Adipocyte (in vitro differentiated cells): ENCODE results near the gene ABLIM1.
A peak's percentile ranks its signal among the peaks of the same experiment; 100 is the strongest.

Source experiments
- DNase-seq: peaks from one replicate; pipeline ENCODE4 v3.0.0-alpha.2; 2015; ENCODE audit warnings: low read depth
- H3K27me3 ChIP-seq: replicated peaks from 2 replicates; pipeline ENCODE4 v1.7.0; 2013; ENCODE audit warnings: mild to moderate bottlenecking, low read length, moderate library complexity; ENCODE audit not compliant: control insufficient read depth, insufficient read depth
- H3K36me3 ChIP-seq: 2 replicates; pipeline ENCODE4 v1.7.0; 2013; ENCODE audit warnings: low read length, mild to moderate bottlenecking, moderate library complexity; ENCODE audit not compliant: control insufficient read depth, insufficient read depth, severe bottlenecking
- H3K4me1 ChIP-seq: 2 replicates; pipeline ENCODE4 v1.7.0; 2013; ENCODE audit warnings: mild to moderate bottlenecking, low read length, moderate library complexity; ENCODE audit not compliant: control insufficient read depth, insufficient read depth
- H3K4me3 ChIP-seq: 2 replicates; pipeline ENCODE4 v1.7.0; 2013; ENCODE audit warnings: mild to moderate bottlenecking, low read length, moderate library complexity
- H3K9ac ChIP-seq: 2 replicates; pipeline ENCODE4 v1.7.0; 2013; ENCODE audit warnings: mild to moderate bottlenecking, low read length, moderate library complexity
- H3K9me3 ChIP-seq: 2 replicates; pipeline ENCODE4 v1.7.0; 2013; ENCODE audit warnings: mild to moderate bottlenecking, low read length, moderate library complexity; ENCODE audit not compliant: control insufficient read depth

The ABLIM1 gene

DNA sequence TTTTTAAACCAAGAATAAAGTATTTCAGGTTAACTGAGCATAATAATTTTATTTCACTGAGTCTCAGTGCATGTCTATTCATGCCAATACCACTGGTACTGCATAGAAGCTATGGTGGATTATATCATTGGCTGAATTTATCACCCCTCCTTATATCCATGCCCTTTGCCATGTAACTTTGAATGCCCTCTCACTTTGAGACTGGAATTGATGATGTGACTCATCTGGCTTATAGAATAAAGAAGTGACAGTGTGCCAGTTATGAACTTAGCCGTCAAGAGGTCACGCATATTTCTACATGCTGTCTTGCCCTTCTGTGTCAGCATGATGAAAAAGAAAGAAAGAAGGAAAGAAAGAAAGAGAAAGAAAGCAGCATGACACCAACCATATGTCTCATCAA is 20.7 kb upstream of the ABLIM1 start:
- H3K9ac ChIP-seq: no peak overlapping the region
- H3K27me3 ChIP-seq: no peaks in the 10 kb centered on the region
- DNase-seq: peak; percentile 25
- no peaks in the 10 kb centered on the region for H3K9me3 ChIP-seq
- no peak overlapping the region for H3K4me3 ChIP-seq
- H3K36me3 ChIP-seq: no peaks in the 10 kb centered on the region
- H3K4me1 ChIP-seq: peaks cover 31% of the 10 kb centered on the region

- H3K36me3 ChIP-seq: no peaks in the 10 kb centered on the region
- H3K4me1 ChIP-seq: peaks cover 26% of the 10 kb centered on the region
- H3K27me3 ChIP-seq: no peaks in the 10 kb centered on the region
- no peak for DNase-seq
- H3K4me3 ChIP-seq: no peak overlapping the region
- no peaks in the 10 kb centered on the region for H3K9me3 ChIP-seq
- no peak overlapping the region for H3K9ac ChIP-seq
Observed at GRCh38 chr10:114678336-114678735, 20.3 kb upstream of the ABLIM1 start.

- no peaks in the 10 kb centered on the region for H3K9me3 ChIP-seq
- H3K36me3 ChIP-seq: no peaks in the 10 kb centered on the region
- no peak for DNase-seq
- no peak overlapping the region for H3K4me3 ChIP-seq
- no peaks in the 10 kb centered on the region for H3K27me3 ChIP-seq
- no peak overlapping the region for H3K9ac ChIP-seq
- H3K4me1 ChIP-seq: peaks cover 9% of the 10 kb centered on the region
Observed at GRCh38 chr10:114674346-114674745, 16.3 kb upstream of the ABLIM1 start.

- Histone ChIP-seq H3K9ac (no peak overlapping the region), H3K9me3 (peaks cover 4% of the 10 kb centered on the region), H3K27me3 (no peaks in the 10 kb centered on the region), H3K4me3 (no peak overlapping the region), H3K4me1 (peaks cover 11% of the 10 kb centered on the region), H3K36me3 (no peaks in the 10 kb centered on the region)
- DNase-seq: no peak
Observed at GRCh38 chr10:114669648-114670047, 11.6 kb upstream of the ABLIM1 start.

- no peak overlapping the region for H3K4me3 ChIP-seq
- H3K9ac ChIP-seq: no peak overlapping the region
- H3K9me3 ChIP-seq: peaks cover 4% of the 10 kb centered on the region
- no peak for DNase-seq
- H3K36me3 ChIP-seq: no peaks in the 10 kb centered on the region
- no peaks in the 10 kb centered on the region for H3K27me3 ChIP-seq
- H3K4me1 ChIP-seq: peaks cover 13% of the 10 kb centered on the region
Observed at GRCh38 chr10:114668375-114669080, 10.5 kb upstream of the ABLIM1 start.

DNA sequence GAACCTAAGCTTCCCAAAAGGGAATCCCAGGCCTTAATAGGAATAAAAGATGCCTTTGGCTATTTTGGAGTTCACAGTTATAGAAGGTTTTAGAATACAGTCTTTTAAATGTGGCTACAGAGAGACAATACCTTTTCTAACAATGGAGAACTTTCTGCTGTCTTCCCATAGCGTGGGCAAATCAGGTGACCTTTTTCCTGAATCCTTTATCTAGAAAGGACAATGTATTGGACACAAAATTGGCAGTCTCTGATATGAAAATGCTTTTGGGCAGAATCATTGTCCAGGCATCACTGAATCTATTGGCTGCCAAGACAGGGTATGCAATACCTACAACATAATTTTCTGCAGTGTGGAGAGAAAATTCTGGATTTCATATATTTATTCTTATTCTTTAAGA is 7.8 kb upstream of the ABLIM1 start:
- H3K27me3 ChIP-seq: no peaks in the 10 kb centered on the region
- H3K9ac ChIP-seq: no peak overlapping the region
- no peak for DNase-seq

GRCh38 chr10:114665406-114665805 is 7.3 kb upstream of the ABLIM1 start:
- no peaks in the 10 kb centered on the region for H3K27me3 ChIP-seq
- no peak overlapping the region for H3K4me3 ChIP-seq
- peaks cover 7% of the 10 kb centered on the region for H3K9me3 ChIP-seq
- H3K9ac ChIP-seq: no peak overlapping the region
- DNase-seq: no peak
- H3K4me1 ChIP-seq: peaks cover 15% of the 10 kb centered on the region
- no peaks in the 10 kb centered on the region for H3K36me3 ChIP-seq

More for the DNA sequence above, 7.8 kb upstream of the ABLIM1 start:
- H3K4me3 ChIP-seq: no peak overlapping the region
- peaks cover 15% of the 10 kb centered on the region for H3K4me1 ChIP-seq
- peaks cover 7% of the 10 kb centered on the region for H3K9me3 ChIP-seq
- H3K36me3 ChIP-seq: no peaks in the 10 kb centered on the region

GRCh38 chr10:114664127-114664526 is 6.1 kb upstream of the ABLIM1 start:
- DNase-seq: no peak
- Histone ChIP-seq H3K4me1 (peaks cover 15% of the 10 kb centered on the region), H3K9ac (no peak overlapping the region), H3K36me3 (no peaks in the 10 kb centered on the region), H3K4me3 (no peak overlapping the region), H3K27me3 (no peaks in the 10 kb centered on the region), H3K9me3 (peaks cover 7% of the 10 kb centered on the region)

GRCh38 chr10:114663626-114664025 is 5.6 kb upstream of the ABLIM1 start:
- Histone ChIP-seq H3K9me3 (peaks cover 7% of the 10 kb centered on the region), H3K36me3 (no peaks in the 10 kb centered on the region), H3K4me1 (peaks cover 15% of the 10 kb centered on the region), H3K4me3 (no peak overlapping the region), H3K9ac (no peak overlapping the region), H3K27me3 (no peaks in the 10 kb centered on the region)
- DNase-seq: no peak

DNA sequence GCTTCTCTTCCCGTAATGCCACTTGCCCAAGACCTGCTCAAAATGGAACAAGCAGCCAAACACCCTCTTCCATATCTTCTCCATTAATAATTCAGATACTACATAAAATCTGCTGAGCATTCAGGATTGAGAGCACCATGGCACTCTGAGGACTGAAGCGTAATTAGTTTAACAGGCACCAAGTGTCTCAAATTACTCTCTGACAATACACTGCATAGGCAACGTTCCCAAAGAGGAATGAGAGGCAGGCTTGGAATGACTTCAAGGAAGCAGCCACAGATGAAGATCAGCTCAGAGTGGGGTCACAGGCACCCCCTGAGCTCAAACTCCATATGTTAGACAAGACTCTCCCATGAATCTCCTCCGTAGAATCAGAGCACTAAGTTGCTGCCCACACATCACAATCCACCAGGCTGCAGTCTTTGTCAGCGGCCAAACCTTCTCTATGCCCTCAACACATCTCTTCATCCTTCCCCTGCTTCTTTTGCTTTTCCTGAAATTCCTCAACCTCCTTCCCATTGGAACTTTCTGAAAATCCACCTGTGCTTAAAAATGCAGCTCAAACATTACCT is 4.7 kb upstream of the ABLIM1 start:
- Histone ChIP-seq H3K36me3 (no peaks in the 10 kb centered on the region), H3K4me3 (no peak overlapping the region), H3K27me3 (no peaks in the 10 kb centered on the region), H3K4me1 (peaks cover 15% of the 10 kb centered on the region), H3K9me3 (peaks cover 7% of the 10 kb centered on the region), H3K9ac (no peak overlapping the region)
- no peak for DNase-seq

DNA sequence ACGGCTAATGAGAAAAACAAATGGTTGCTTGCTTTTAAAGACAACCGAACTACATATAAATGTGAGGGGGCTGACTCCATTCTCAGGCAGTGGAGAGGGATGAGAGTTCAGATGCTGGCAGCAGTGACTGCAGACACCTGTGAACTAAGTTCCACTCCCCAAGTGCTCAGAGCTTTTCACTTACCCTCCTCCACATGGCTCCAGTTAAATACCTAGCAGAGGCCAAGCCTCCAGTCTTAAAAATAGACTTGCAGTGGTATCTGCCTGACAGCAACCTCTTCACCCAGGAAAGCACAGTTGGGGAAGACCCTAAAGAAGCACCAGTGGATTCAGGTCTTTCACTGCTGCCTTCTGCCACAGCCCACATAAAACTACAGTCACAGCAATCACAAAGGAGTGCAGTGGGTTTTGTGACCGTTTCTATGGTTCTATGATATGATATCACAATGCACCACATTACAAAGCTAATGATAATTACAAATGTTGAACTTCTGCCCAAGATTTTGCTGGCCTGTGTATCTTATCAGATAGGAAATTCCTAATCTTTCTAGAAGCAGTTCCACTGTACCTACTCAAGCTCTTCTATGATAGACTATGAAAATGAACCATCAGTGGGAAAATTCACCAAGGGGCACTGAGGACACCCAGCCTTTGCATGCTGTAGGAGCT is 3.3 kb upstream of the ABLIM1 start:
- DNase-seq: no peak
- no peaks in the 10 kb centered on the region for H3K27me3 ChIP-seq
- H3K4me1 ChIP-seq: peaks cover 15% of the 10 kb centered on the region
- no peak overlapping the region for H3K4me3 ChIP-seq
- no peak overlapping the region for H3K9ac ChIP-seq
- peaks cover 4% of the 10 kb centered on the region for H3K9me3 ChIP-seq
- H3K36me3 ChIP-seq: no peaks in the 10 kb centered on the region
